Caco-2 (cell line): ENCODE measurements around the gene STK24. TPM values are rescaled to one million over a fixed set of nuclear protein-coding genes. Genes with fewer than 3 reads are reported as not detected.

Experiments
- BruUV-seq: library from RNA; stranded (reverse); fragments of 400-500 nt; replicated peaks from 2 replicates; lab custom pipeline; 2021; lab: Mats Ljungman, UMichigan
- CTCF ChIA-PET: fragments of 300-600 bp; sonication (Branson Sonifier 250); formaldehyde crosslinking; loops from one replicate; lab custom pipeline; 2022; ENCODE audit warnings: antibody characterized with exemption; lab: Charles Lee
- POLR2A ChIA-PET: fragments of 300-600 bp; sonication (Branson Sonifier 250); formaldehyde crosslinking; loops from one replicate; lab custom pipeline; 2022; ENCODE audit warnings: antibody characterized with exemption; lab: Charles Lee
- DNase-seq, 2 experiments: peaks; one replicate each; pipeline versions ENCODE4 v3.0.0 to v3.0.0-alpha.2; 2020 to 2022
- H3K27me3 ChIP-seq: replicated peaks from 2 replicates; pipeline ENCODE4 v1.6.0; 2011; ENCODE audit warnings: low read length; ENCODE audit not compliant: control insufficient read depth, insufficient read depth
- H3K36me3 ChIP-seq: 2 replicates; pipeline ENCODE4 v1.5.1; 2011; ENCODE audit warnings: low read length; ENCODE audit not compliant: control insufficient read depth, insufficient read depth
- H3K4me1 ChIP-seq: fragments of 250-450 bp; sonication (Bioruptor Pico); 2 replicates; pipeline ENCODE4 v1.5.1; 2020; ENCODE audit warnings: mild to moderate bottlenecking
- H3K4me3 ChIP-seq: 2 replicates; pipeline ENCODE4 v1.5.1; 2011; ENCODE audit warnings: low read depth, mild to moderate bottlenecking, control low read depth, low read length
- H3K9me3 ChIP-seq: fragments of 250-450 bp; sonication (Bioruptor Pico); 2 replicates; pipeline ENCODE4 v1.5.1; 2020; ENCODE audit warnings: mild to moderate bottlenecking, moderate library complexity
- H3K27ac Mint-ChIP-seq: one replicate; pipeline ENCODE4 v1.8.0; 2022; ENCODE audit warnings: mixed read lengths; ENCODE audit not compliant: unreplicated experiment
- H3K27me3 Mint-ChIP-seq: one replicate; pipeline ENCODE4 v1.8.0; 2022; ENCODE audit warnings: mixed read lengths; ENCODE audit not compliant: insufficient read depth, unreplicated experiment
- H3K36me3 Mint-ChIP-seq: one replicate; pipeline ENCODE4 v1.8.0; 2022; ENCODE audit warnings: mild to moderate bottlenecking, mixed read lengths; ENCODE audit not compliant: insufficient read depth, unreplicated experiment
- H3K4me1 Mint-ChIP-seq: one replicate; pipeline ENCODE4 v1.8.0; 2022; ENCODE audit warnings: low read depth, mixed read lengths; ENCODE audit not compliant: unreplicated experiment
- H3K4me3 Mint-ChIP-seq: one replicate; pipeline ENCODE4 v1.8.0; 2022; ENCODE audit warnings: mild to moderate bottlenecking, moderate library complexity, mixed read lengths; ENCODE audit not compliant: unreplicated experiment
- H3K9me3 Mint-ChIP-seq: one replicate; pipeline ENCODE4 v1.8.0; 2022; ENCODE audit warnings: mixed read lengths; ENCODE audit not compliant: unreplicated experiment
- CTCF ChIP-seq, 2 experiments: fragments of 200-600 bp in 1 of 2; IDR thresholded peaks; 1 replicate in 1 of 2; 2 replicates in 1 of 2; pipeline versions ENCODE4 v1.5.1 to v1.8.0; 2011 to 2022; ENCODE audit warnings: antibody characterized with exemption in 1 of 2, control low read depth in 1 of 2, inconsistent platforms in 1 of 2, low read depth in 1 of 2, low read length in 1 of 2, mild to moderate bottlenecking in 1 of 2, moderate library complexity in 1 of 2; ENCODE audit not compliant: insufficient read depth in 1 of 2, severe bottlenecking in 1 of 2, unreplicated experiment in 1 of 2
- intact Hi-C: fragments of 100-400 bp; cut with micrococcal nuclease; formaldehyde crosslinking; loops from one replicate; pipeline ENCODE4 v1.10.0; 2022; ENCODE audit not compliant: unreplicated experiment
- total RNA-seq: library from RNA; stranded (reverse); gene quantifications from 2 replicates; pipeline ENCODE4 v1.2.3, GENCODE V29; 2022

The STK24 gene
- total RNA-seq, 1 experiment from 2014 or later: 253 TPM

- no peaks in the 10 kb centered on the region for H3K9me3 ChIP-seq
- peaks cover 12% of the 10 kb centered on the region for H3K4me1 ChIP-seq
- Mint-ChIP-seq H3K27me3 (no peaks in the 10 kb centered on the region), H3K36me3 (peaks cover 92% of the 10 kb centered on the region), H3K4me3 (no peak overlapping the region), H3K4me1 (peaks cover 45% of the 10 kb centered on the region), H3K9me3 (no peaks in the 10 kb centered on the region), H3K27ac (no peak overlapping the region)
- ChIA-PET POLR2A (no interaction called here), CTCF (no interaction called here)
- intact Hi-C loops: no loop called here
- no peak overlapping the region for H3K4me3 ChIP-seq
- no peak for TF ChIP-seq CTCF (IDR thresholded peaks at IDR 0.05; ENCODE audit: insufficient read depth in 1 of 2, low read depth in 1 of 2, low read length in 1 of 2, severe bottlenecking in 1 of 2, unreplicated experiment in 1 of 2)
- peaks cover 2% of the 10 kb centered on the region; the same call in 1 of the 2 replicates for H3K36me3 ChIP-seq
- no peaks in the 10 kb centered on the region for H3K27me3 ChIP-seq
- no TSS peak for BruUV-seq
- no peak for DNase-seq
Observed at GRCh38 chr13:98503175-98504028, 73.5 kb downstream of the STK24 start.

GRCh38 chr13:98500963-98501421, 75.9 kb downstream of the STK24 start:
- no peak overlapping the region for H3K4me3 Mint-ChIP-seq
- no peaks in the 10 kb centered on the region for H3K9me3 Mint-ChIP-seq
- peaks cover 97% of the 10 kb centered on the region for H3K36me3 Mint-ChIP-seq
- H3K27me3 ChIP-seq: no peaks in the 10 kb centered on the region
- no peak overlapping the region for H3K27ac Mint-ChIP-seq
- no peaks in the 10 kb centered on the region for H3K9me3 ChIP-seq
- H3K4me1 ChIP-seq: peaks cover 13% of the 10 kb centered on the region; the same call in 1 of the 2 replicates
- TF ChIP-seq CTCF (IDR thresholded peaks at IDR 0.05; ENCODE audit: insufficient read depth in 1 of 2, low read depth in 1 of 2, low read length in 1 of 2, severe bottlenecking in 1 of 2, unreplicated experiment in 1 of 2): no peak
- H3K4me3 ChIP-seq: no peak overlapping the region
- peaks cover 43% of the 10 kb centered on the region for H3K4me1 Mint-ChIP-seq
- POLR2A ChIA-PET: no interaction called here
- H3K36me3 ChIP-seq: peaks cover 2% of the 10 kb centered on the region; the same call in 1 of the 2 replicates
- H3K27me3 Mint-ChIP-seq: no peaks in the 10 kb centered on the region
- BruUV-seq: no TSS peak
- DNase-seq: no peak
- intact Hi-C loops: no loop called here
- CTCF ChIA-PET: no interaction called here

GRCh38 chr13:98496966-98497365, 79.9 kb downstream of the STK24 start:
- ChIA-PET POLR2A (no interaction called here), CTCF (no interaction called here)
- Mint-ChIP-seq H3K36me3 (peaks cover 84% of the 10 kb centered on the region), H3K27me3 (no peaks in the 10 kb centered on the region), H3K4me1 (peaks cover 35% of the 10 kb centered on the region), H3K4me3 (no peak overlapping the region), H3K27ac (peak overlapping the region; percentile 50), H3K9me3 (no peaks in the 10 kb centered on the region)
- Histone ChIP-seq H3K4me1 (peaks cover 21% of the 10 kb centered on the region; the same call in 1 of the 2 replicates), H3K27me3 (no peaks in the 10 kb centered on the region), H3K36me3 (no peaks in the 10 kb centered on the region), H3K4me3 (no peak overlapping the region), H3K9me3 (no peaks in the 10 kb centered on the region)
- intact Hi-C loops: no loop called here
- TF ChIP-seq CTCF (IDR thresholded peaks at IDR 0.05; ENCODE audit: insufficient read depth in 1 of 2, low read depth in 1 of 2, low read length in 1 of 2, severe bottlenecking in 1 of 2, unreplicated experiment in 1 of 2): no peak
- no TSS peak for BruUV-seq
- no peak for DNase-seq
